Mesothelial cell of epicardium (in vitro differentiated cells): ENCODE results near the gene RPS19BP1. TPM values are rescaled to one million over a fixed set of nuclear protein-coding genes. Genes with fewer than 3 reads are reported as not detected.
A peak's percentile ranks its signal among the peaks of the same experiment; 100 is the strongest.

Source experiments
- DNase-seq, 2 experiments: peaks; one replicate each; pipeline ENCODE4 v3.0.0; 2021; ENCODE audit warnings: low spot score in 2 of 2; ENCODE audit not compliant: unreplicated experiment in 2 of 2
- H3K27ac Mint-ChIP-seq: 2 replicates; pipeline ENCODE4 v1.8.0; 2021; ENCODE audit warnings: mixed read lengths
- H3K27me3 Mint-ChIP-seq: 2 replicates; pipeline ENCODE4 v1.8.0; 2021; ENCODE audit warnings: low read depth, mixed read lengths
- H3K36me3 Mint-ChIP-seq: 2 replicates; pipeline ENCODE4 v1.8.0; 2021; ENCODE audit warnings: mixed read lengths
- H3K4me1 Mint-ChIP-seq: 2 replicates; pipeline ENCODE4 v1.8.0; 2021; ENCODE audit warnings: mixed read lengths
- H3K4me3 Mint-ChIP-seq: 2 replicates; pipeline ENCODE4 v1.8.0; 2021; ENCODE audit warnings: mild to moderate bottlenecking, moderate library complexity, mixed read lengths
- H3K9me3 Mint-ChIP-seq: 2 replicates; pipeline ENCODE4 v1.8.0; 2021; ENCODE audit warnings: mixed read lengths
- total RNA-seq: library from RNA; stranded (reverse); gene quantifications from 3 replicates; pipeline ENCODE4 v1.2.1, GENCODE V29; 2021
- TF ChIP-seq, protein P1 (sequence below): fragments of 200-600 bp; sonication (generic); IDR thresholded peaks from one replicate; pipeline ENCODE4 v1.5.0; 2021; ENCODE audit warnings: antibody characterized with exemption; ENCODE audit not compliant: unreplicated experiment

RPS19BP1 gene
- total RNA-seq, 1 donor from 2014 or later, result 33.0 TPM

- no peaks in the 10 kb centered on the region for H3K36me3 Mint-ChIP-seq
- H3K4me3 Mint-ChIP-seq, result no peak overlapping the region
- DNase-seq, result no peak
- H3K27ac Mint-ChIP-seq, result no peak overlapping the region
- TF ChIP-seq, protein P1, sequence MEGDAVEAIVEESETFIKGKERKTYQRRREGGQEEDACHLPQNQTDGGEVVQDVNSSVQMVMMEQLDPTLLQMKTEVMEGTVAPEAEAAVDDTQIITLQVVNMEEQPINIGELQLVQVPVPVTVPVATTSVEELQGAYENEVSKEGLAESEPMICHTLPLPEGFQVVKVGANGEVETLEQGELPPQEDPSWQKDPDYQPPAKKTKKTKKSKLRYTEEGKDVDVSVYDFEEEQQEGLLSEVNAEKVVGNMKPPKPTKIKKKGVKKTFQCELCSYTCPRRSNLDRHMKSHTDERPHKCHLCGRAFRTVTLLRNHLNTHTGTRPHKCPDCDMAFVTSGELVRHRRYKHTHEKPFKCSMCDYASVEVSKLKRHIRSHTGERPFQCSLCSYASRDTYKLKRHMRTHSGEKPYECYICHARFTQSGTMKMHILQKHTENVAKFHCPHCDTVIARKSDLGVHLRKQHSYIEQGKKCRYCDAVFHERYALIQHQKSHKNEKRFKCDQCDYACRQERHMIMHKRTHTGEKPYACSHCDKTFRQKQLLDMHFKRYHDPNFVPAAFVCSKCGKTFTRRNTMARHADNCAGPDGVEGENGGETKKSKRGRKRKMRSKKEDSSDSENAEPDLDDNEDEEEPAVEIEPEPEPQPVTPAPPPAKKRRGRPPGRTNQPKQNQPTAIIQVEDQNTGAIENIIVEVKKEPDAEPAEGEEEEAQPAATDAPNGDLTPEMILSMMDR, result no peak
- H3K9me3 Mint-ChIP-seq, result no peaks in the 10 kb centered on the region
- H3K27me3 Mint-ChIP-seq, result no peaks in the 10 kb centered on the region
- H3K4me1 Mint-ChIP-seq, result peaks cover 26% of the 10 kb centered on the region
Measured at GRCh38 chr22:39497429-39497828, 35.1 kb downstream of the RPS19BP1 start.

- Mint-ChIP-seq H3K27ac (no peak overlapping the region), H3K4me1 (peaks cover 17% of the 10 kb centered on the region), H3K9me3 (no peaks in the 10 kb centered on the region), H3K36me3 (no peaks in the 10 kb centered on the region), H3K4me3 (no peak overlapping the region), H3K27me3 (no peaks in the 10 kb centered on the region)
- DNase-seq, result peak in 1 of 2 experiments; percentile 68
- TF ChIP-seq, protein P1, result peak; percentile 66
Measured at GRCh38 chr22:39496131-39496838, 36.3 kb downstream of the RPS19BP1 start.

GRCh38 chr22:39494471-39495120 is 38.0 kb downstream of the RPS19BP1 start:
- no peaks in the 10 kb centered on the region for H3K9me3 Mint-ChIP-seq
- H3K27ac Mint-ChIP-seq, result no peak overlapping the region
- no peak for DNase-seq
- TF ChIP-seq, protein P1, result no peak
- no peak overlapping the region for H3K4me3 Mint-ChIP-seq
- H3K4me1 Mint-ChIP-seq, result peaks cover 12% of the 10 kb centered on the region
- H3K27me3 Mint-ChIP-seq, result no peaks in the 10 kb centered on the region
- no peaks in the 10 kb centered on the region for H3K36me3 Mint-ChIP-seq

DNA sequence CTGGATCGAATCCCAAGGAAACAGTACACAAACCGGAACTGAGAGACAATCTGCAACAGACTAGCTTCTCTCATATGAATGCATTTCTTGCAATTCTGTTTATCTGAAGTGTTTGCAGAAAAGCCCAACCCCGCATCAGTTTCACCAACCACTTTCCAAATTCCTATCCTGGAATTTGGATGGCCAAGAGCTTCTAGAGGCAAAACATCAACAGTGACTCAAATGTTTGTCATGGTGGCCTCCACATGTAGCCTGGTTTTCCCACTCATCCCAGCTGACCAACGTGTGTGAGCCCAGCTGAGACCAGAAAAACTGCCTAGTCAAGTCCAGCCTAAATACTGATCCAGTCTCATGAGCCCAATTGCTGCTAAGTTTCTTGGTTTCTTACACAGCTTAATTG is 38.8 kb downstream of the RPS19BP1 start:
- Mint-ChIP-seq H3K27ac (no peak overlapping the region), H3K4me1 (peaks cover 9% of the 10 kb centered on the region), H3K27me3 (no peaks in the 10 kb centered on the region), H3K36me3 (no peaks in the 10 kb centered on the region), H3K9me3 (no peaks in the 10 kb centered on the region), H3K4me3 (no peak overlapping the region)
- TF ChIP-seq, protein P1, result no peak
- no peak for DNase-seq

DNA sequence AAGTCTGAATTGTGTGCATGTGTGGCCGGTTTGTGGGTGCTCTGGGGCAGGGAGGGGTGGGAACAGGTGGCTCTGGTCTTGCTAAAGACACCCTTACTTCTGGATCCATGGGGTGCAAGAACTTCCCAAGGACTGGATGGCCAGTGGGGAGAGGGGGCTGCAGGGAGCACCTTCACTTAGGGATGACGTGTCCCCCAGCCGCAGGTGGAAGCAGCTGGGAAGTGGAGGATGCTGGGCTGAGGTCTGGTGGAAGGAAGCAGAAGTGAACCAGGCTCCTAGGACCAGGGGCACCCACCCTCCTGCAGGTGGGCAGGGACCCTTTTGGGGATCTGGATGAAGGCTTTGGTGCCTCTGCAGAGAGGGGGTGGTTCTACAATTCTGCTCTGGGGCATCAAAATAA is 40.4 kb downstream of the RPS19BP1 start:
- H3K4me1 Mint-ChIP-seq, result peaks cover 5% of the 10 kb centered on the region
- H3K27ac Mint-ChIP-seq, result no peak overlapping the region
- TF ChIP-seq, protein P1, result no peak
- no peaks in the 10 kb centered on the region for H3K27me3 Mint-ChIP-seq
- DNase-seq, result no peak
- H3K36me3 Mint-ChIP-seq, result peaks cover 8% of the 10 kb centered on the region
- H3K9me3 Mint-ChIP-seq, result no peaks in the 10 kb centered on the region
- no peak overlapping the region for H3K4me3 Mint-ChIP-seq
